ENCODE results near the gene KLC3.
"Not testable (repeated sequence)": the region's sequence is repeated elsewhere in the genome, so short reads cannot be mapped to it uniquely, and the experiment has no call there.

KLC3 gene

DNA sequence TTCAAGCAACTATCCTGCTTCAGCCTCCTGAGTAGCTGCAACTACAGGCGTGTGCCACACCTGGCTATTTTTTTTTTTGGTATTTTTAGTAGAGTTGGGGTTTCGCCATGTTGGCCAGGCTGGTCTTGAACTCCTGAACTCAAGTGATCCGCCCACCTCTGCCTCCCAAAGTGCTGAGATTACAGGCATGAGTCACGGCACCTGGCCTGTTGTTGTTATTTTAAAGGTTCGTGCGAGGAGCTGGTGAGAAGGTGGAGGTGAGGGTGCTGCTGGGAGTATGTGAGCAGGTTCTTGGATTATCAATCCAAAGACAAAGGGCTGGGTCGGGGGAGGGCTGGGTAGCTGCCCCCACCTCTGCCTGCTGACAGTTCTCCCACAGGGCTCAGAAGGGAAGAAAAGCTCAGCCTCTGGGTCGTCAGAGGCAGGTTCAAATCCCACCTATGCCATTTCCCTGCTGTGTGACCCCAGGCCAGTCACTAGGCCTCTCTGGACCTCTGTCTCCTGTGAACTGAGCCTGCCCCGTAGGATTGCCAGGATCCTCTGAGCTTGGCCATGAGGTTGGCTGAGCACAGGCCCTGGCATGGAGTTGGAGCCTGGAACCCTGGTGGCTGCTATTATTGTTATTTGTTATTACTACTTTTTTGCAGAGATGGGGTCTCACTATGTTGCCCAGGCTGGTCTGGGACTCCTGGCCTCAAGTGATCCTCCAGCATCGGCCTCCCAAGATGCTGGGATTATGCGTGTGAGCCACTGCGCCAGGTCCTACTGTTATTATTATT is 19.4 kb upstream of the KLC3 start:
- no peak for DNase-seq (ENCODE audit: low spot score)

DNA sequence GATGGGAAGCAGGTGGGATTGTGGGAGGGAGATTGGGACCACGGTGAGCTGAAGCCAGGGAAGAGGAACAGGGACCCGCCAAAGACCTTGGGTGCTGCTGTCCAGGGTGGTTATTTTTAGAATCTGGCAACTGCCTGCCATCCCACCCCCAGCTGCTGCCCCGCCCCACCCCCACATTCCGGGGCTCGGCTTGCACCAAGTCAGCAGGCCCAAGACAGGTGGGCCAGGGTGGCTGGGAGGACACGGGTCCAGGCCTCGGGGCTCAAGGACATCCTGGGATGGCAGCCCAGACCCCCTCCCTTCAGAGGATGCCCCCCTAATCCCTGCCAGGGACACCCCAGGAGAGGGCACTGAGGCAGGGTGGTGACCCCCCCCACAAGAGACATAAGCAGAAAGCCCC is 18.7 kb upstream of the KLC3 start:
- no peak for DNase-seq (ENCODE audit: low spot score)

GRCh38 chr19:45322311-45322710 is 18.2 kb upstream of the KLC3 start:
- DNase-seq (ENCODE audit: low spot score), result no peak

GRCh38 chr19:45322744-45323281 is 17.7 kb upstream of the KLC3 start, which contains the start of gene CKM:
Gene CKM, minus strand, starts transcription at chr19:45322875. Its CDS starts 3,162 bp downstream, at chr19:45319713.
- no peak for DNase-seq (ENCODE audit: low spot score)

DNA sequence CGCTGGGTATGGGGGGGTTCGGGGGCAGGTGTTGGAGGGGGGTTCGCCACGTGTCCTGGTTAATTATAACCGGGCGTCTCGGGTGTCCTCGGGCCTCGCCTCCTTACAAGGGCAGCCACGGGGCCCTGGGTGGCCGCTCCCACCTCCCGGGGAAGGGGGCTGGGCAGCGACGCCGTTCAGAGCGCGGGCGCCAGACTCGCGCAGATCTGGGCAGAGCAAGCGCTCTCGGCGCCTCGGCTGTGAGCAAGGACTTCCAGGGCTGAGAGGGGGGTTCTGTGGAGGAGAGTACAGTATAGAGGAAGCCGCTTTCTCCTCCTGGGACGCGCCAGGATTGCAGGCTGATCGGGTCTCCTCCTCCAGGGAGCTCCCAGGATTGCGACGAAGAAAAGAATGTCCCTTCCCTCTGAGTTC is 16.9 kb upstream of the KLC3 start:
- DNase-seq (ENCODE audit: low spot score), result no peak

DNA sequence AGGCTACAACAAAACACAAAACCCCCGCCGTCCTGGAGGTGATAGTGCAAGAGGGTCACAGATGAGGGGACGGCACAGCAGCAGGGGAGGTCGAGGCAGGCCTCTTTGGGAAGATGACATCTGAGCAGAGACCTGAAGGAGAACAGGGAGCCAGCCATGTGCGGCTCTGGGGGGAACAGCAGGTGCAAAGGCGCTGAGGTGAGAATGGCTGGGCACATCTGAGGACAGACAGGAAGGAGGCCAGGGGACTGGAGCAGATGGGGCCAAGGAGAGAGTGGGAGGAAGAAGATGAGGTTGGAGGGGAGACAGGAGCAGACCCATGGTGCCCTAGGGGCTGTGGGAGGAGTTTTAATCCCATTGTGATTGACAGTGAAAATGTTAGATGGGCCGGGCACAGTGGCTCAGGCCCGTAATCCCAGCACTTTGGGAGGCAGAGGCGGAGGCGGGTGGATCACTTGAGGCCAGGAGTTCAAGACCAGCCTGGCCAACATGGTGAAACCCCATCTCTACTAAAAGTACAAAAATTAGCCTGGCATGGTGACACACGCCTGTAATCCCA is 16.1 kb upstream of the KLC3 start:
- DNase-seq (ENCODE audit: low spot score), result no peak

GRCh38 chr19:45327404-45328143 is 13.0 kb upstream of the KLC3 start:
- DNase-seq (ENCODE audit: low spot score), result no peak

DNA sequence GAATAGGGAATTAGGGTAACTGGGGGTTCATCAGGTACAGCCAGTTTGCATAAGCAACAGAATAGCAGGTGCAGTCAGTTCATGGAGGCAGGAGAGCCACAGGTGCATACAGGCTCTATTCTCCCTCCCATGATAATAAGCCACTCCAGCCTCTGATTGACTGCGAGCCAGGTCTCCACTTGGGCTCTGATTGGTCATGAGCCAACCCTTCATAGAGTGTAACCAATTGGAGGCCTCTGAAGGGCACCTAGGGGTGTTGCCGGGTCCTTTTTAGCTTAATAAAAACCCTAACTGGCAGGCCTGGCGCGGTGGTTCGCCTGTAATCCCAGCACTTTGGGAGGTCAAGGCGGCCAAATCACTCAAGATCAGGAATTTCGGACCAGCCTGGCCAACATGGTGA is 9.1 kb upstream of the KLC3 start:
- DNase-seq (ENCODE audit: low spot score), result no peak

DNA sequence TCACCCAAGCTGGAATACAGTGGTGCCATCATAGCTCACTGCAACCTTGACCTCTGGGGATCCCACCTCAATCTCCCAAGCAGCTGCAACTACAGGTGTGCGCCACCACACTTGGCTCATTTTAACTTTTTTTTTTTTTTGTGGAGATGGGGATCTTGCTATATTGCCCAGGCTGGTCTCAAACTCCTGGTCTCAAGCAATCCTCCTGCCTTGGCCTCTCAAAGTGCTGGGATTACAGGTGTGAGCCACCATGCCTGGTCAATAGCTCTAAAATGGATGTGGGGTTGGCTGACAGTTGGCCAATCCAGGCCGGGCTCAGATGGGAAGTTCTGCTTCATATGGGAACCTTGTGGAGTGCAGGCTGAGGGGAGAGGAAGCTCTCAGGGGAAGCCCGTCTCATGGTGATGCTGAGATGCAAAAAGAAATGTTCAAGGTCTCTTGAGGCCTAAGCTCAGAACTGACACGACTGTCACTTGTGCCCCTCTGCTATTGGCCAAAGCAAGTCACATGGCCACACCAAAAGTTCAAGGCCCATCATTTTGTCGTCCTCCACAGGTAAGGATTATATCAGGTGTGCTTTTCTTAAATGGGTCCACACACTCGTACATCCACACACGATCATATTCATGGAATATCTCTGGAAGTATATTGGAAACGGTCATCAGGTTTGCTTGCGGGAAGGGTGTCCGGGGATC is 6.8 kb upstream of the KLC3 start:
- no peak for DNase-seq (ENCODE audit: low spot score)

GRCh38 chr19:45334881-45335280 is 5.7 kb upstream of the KLC3 start:
- DNase-seq (ENCODE audit: low spot score), result not testable (repeated sequence)

DNA sequence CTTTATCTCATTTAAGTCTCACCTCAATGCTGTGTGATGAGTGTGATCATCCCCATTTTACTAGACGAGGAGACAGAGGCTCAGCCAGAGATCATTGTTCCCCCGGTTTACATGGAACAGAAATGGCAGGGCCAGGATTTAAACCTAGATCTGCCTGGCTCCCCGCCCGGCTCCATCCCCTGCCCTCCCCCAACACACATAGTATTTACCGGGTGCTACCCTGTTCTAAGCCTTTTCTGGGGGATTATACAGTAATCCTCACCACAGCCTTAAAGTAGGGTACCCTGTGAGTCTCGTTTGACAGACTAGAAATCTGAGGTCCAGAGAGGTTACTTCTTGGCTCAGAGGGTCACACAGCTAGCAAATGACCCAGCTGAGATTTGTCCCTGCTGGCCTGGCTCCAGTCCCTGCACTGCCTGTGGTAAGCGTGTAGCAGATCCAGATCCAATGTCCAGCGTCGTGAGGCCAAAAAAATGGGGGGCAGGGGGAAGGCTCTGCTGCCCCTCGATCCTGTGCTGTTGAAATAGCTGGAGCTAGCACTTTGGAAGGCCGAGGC is 3.8 kb upstream of the KLC3 start:
- DNase-seq (ENCODE audit: low spot score), result no peak

GRCh38 chr19:45339629-45340028 is 921 bp upstream of the KLC3 start:
- DNase-seq (ENCODE audit: low spot score), result no peak

GRCh38 chr19:45340899-45341453 is 426 bp downstream of the KLC3 start:
- DNase-seq (ENCODE audit: low spot score), result peak; percentile 54

GRCh38 chr19:45342911-45343310 is 2.4 kb downstream of the KLC3 start:
- no peak for DNase-seq (ENCODE audit: low spot score)

DNA sequence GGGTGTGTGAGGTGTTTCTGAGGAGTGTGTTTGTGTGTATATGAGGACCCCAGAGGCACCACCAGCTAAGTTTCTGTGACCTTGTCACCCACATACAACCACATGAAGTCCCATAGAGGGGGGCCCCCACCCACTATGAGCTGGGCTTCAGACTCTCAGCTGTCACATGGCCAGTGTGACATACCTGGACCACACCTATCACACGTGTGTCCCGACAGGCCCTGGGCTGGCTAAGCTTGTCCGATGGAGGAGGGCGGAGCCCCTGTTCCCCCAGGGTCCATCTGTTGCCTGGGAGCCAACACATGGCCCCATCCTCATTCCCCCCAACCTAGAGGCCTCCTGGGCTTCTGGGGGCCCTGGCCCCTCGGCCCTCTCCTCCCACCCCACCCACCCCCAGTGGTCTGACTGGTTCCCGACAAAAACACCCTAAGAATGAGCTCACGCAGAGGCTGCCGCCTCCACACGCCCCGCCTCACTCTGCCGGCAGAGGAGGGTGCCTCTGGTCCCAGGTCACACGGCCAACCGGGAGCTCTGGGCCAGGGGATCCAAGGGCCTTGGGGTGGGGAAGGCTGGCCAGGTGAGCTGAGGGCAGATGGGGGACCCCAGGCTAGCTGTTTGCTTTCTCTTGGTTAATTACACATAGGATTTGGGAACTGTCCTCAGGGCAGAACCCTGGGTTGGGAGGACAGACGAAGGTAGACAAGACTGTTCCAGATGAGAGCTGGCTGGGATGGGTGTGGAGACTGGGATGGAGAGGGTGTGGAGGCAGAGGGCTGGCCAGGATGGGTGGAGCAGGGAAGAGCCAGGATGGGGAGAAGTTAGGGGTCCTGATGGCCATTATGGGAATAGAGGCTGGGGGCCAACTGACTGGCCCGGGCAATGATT is 4.3 kb downstream of the KLC3 start:
- DNase-seq (ENCODE audit: low spot score), result no peak

DNA sequence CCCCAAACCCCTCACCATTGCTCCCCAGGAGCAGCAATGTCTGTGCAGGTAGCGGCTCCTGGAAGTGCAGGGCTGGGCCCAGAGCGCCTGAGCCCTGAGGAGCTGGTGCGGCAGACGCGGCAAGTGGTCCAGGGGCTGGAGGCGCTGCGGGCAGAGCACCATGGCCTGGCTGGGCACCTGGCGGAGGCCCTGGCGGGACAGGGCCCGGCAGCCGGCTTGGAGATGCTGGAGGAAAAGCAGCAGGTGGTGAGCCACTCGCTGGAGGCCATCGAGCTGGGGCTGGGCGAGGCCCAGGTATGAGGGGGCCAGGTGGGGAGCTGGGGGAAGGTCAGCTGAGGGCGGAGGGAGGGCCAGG is 4.9 kb downstream of the KLC3 start:
- DNase-seq (ENCODE audit: low spot score), result no peak

DNA sequence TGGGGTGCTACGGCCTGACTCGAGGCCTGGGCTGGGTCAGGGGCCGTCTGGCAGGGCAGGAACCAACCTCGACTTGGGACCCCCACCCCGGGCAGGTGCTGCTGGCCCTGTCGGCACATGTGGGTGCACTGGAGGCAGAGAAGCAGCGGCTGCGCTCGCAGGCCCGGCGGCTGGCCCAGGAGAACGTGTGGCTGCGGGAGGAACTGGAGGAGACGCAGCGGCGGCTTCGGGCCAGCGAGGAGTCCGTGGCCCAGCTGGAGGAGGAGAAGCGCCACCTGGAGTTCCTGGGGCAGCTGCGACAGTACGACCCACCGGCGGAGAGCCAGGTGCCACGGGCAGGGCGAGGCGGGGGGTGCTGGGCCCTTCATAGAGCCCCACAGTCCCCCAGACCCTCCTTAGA is 5.9 kb downstream of the KLC3 start:
- peak; percentile 50 for DNase-seq (ENCODE audit: low spot score)

GRCh38 chr19:45347570-45348366 is 7.2 kb downstream of the KLC3 start:
- DNase-seq (ENCODE audit: low spot score), result no peak

- no peak for DNase-seq (ENCODE audit: low spot score)
Observed at GRCh38 chr19:45348367-45349125, 8.0 kb downstream of the KLC3 start.

Measured in ecto neural progenitor cell (in vitro differentiated cells).